ENCODE measurements around the gene DSCAM.
"Not testable (repeated sequence)": the region's sequence is repeated elsewhere in the genome, so short reads cannot be mapped to it uniquely, and the experiment has no call there.

Gene DSCAM

DNA sequence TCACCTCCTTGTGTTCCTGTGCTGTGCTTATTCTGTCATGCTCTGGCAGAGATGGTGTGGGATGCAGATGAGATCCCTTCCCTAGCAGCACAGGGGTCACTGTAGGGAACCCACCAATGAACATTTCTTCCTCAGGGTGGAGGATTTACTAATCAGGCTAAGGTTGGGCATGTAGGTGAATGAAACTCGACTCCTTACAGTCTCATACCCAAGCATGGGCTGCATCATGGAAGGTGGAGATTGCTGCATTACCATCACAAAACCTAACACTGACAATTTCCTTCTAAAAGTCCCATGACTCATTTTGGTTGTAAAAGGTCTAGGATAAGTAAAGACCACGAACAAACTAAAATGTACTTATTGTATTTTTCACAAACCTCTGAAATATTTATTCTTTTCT is 399.9 kb downstream of the DSCAM start:
- H3K27me3 ChIP-seq (replicated peaks) = no peaks in the 10 kb centered on the region
- H3K4me3 ChIP-seq (ENCODE audit: low read depth, low read length) = no peak overlapping the region
- in situ Hi-C loops (cut with HindIII; ENCODE audit: low pct_ligation_motif_present, low sequenced_read_pairs) = no loop called here
- no peak for DNase-seq
- TF ChIP-seq, protein P1, sequence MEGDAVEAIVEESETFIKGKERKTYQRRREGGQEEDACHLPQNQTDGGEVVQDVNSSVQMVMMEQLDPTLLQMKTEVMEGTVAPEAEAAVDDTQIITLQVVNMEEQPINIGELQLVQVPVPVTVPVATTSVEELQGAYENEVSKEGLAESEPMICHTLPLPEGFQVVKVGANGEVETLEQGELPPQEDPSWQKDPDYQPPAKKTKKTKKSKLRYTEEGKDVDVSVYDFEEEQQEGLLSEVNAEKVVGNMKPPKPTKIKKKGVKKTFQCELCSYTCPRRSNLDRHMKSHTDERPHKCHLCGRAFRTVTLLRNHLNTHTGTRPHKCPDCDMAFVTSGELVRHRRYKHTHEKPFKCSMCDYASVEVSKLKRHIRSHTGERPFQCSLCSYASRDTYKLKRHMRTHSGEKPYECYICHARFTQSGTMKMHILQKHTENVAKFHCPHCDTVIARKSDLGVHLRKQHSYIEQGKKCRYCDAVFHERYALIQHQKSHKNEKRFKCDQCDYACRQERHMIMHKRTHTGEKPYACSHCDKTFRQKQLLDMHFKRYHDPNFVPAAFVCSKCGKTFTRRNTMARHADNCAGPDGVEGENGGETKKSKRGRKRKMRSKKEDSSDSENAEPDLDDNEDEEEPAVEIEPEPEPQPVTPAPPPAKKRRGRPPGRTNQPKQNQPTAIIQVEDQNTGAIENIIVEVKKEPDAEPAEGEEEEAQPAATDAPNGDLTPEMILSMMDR (IDR thresholded peaks at IDR 0.05; ENCODE audit: low read depth, low read length, missing control alignments) = no peak
- H3K27ac ChIP-seq = no peak overlapping the region
- H3K36me3 ChIP-seq (replicated peaks) = no peaks in the 10 kb centered on the region

DNA sequence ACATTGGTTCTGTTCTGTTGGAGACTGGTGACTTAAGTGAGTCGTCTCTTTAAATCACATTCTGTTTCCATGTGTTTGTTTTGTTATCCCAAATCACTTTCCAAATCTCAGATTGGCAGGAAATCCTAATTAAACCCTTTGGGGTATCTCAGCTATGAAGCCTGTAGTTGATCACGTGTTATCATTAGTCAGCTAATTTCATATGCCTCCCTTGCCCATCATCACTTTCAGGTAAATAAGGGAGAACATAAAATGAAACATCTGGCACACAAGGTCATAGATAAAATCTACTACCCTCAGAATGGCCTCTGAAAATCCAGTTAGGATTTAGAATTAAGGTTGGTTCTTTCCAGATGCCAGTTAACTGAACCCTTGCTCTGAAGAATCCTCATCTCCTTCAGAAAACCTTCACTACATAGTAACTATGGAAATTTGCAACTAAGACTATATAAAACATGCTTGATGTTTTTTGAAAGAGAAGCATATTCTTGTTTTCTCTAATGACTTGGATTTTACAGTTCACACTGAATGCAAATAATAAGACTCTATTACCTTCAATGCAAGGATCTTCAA is 401.5 kb downstream of the DSCAM start:
- H3K27ac ChIP-seq = no peak overlapping the region
- DNase-seq = no peak
- TF ChIP-seq, protein P1 (IDR thresholded peaks at IDR 0.05; ENCODE audit: low read depth, low read length, missing control alignments) = no peak
- H3K27me3 ChIP-seq (replicated peaks) = no peaks in the 10 kb centered on the region
- no peak overlapping the region for H3K4me3 ChIP-seq (ENCODE audit: low read depth, low read length)
- no peaks in the 10 kb centered on the region for H3K36me3 ChIP-seq (replicated peaks)
- in situ Hi-C loops (cut with HindIII; ENCODE audit: low pct_ligation_motif_present, low sequenced_read_pairs) = no loop called here

DNA sequence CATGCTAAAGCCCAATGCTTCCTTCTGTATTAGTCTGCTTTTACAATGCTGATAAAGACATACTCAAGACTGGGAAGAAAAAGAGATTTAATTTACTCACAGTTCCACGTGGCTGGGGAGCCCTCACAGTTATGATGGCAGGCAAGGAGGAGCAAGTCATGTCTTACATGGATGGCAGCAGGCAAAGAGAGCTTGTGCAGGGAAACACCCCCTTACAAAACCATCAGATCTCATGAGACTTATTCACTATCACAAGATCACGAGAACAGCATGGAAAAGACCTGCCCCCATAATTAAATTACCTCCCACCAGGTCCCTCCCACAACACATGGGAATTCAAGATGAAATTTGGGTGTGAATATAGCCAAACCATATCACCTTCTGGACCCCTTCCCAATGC is 407.4 kb downstream of the DSCAM start:
- H3K27me3 ChIP-seq (replicated peaks); H3K27ac ChIP-seq; H3K36me3 ChIP-seq (replicated peaks); H3K4me3 ChIP-seq (ENCODE audit: low read depth, low read length); in situ Hi-C loops (cut with HindIII; ENCODE audit: low pct_ligation_motif_present, low sequenced_read_pairs); DNase-seq: not testable (repeated sequence)

DNA sequence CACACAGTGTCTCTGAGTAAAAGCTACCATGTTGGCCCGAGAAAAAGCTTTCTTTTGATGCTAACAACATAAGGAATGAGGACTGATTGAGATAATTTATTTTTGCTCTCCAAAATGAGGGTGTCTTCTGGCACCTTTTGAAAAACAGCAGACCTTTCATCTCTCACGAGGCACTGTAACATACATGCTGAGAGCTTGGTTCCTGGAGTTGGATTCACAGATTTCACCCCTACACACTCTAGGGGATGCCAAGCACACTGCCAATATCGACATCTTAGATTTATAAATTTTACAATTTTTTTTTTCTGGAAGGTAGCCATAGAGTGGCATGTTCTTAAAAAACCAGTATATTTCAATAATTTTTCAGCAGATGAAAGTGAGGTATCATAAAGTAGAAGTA is 408.3 kb downstream of the DSCAM start:
- Histone ChIP-seq H3K27me3 (replicated peaks) (no peaks in the 10 kb centered on the region), H3K36me3 (replicated peaks) (no peaks in the 10 kb centered on the region), H3K27ac (no peak overlapping the region), H3K4me3 (ENCODE audit: low read depth, low read length) (no peak overlapping the region)
- in situ Hi-C loops (cut with HindIII; ENCODE audit: low pct_ligation_motif_present, low sequenced_read_pairs) = no loop called here
- no peak for DNase-seq
- TF ChIP-seq, protein P1 (IDR thresholded peaks at IDR 0.05; ENCODE audit: low read depth, low read length, missing control alignments) = no peak

DNA sequence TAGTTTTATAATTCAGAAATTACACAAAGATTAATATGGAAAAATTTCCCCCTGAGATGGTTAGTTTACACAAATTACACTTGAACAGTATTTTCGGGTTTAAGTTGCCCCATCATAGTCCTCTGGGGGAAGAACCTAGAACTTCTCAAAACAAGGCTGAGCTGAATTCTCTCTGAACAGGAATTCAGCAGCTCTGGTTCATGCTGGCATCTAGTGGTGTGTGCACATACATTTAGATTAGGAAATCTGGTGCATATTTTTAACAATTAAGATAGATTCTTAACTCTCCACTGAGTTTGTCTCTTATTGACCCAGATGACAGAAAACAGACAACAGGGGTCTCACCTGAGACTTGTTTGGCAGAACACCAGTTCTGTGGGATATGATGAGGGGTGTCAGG is 410.7 kb downstream of the DSCAM start:
- Histone ChIP-seq H3K27ac (no peak overlapping the region), H3K36me3 (replicated peaks) (no peaks in the 10 kb centered on the region), H3K27me3 (replicated peaks) (no peaks in the 10 kb centered on the region), H3K4me3 (ENCODE audit: low read depth, low read length) (no peak overlapping the region)
- TF ChIP-seq, protein P1 (IDR thresholded peaks at IDR 0.05; ENCODE audit: low read depth, low read length, missing control alignments) = no peak
- no peak for DNase-seq
- in situ Hi-C loops (cut with HindIII; ENCODE audit: low pct_ligation_motif_present, low sequenced_read_pairs) = no loop called here

DNA sequence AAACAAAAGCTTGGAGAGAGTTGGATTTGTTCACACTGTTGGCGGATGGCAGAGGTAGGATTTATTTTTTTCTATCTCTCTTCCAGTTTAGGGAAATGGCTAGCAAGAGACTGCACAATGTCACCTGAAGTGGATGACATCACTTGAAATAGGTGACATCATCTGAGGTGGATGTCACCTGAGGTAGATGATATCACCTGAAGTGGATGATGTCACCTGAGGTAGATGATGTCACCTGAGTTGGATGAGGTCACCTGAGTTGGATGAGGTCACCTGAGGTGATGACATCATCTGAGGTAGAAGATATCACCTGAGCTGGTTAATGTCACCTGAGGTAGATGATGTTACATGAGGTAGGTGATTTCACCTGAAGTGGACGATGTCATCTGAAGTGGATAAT is 413.4 kb downstream of the DSCAM start:
- no peak overlapping the region for H3K4me3 ChIP-seq (ENCODE audit: low read depth, low read length)
- H3K27ac ChIP-seq = no peak overlapping the region
- H3K27me3 ChIP-seq (replicated peaks) = no peaks in the 10 kb centered on the region
- TF ChIP-seq, protein P1 (IDR thresholded peaks at IDR 0.05; ENCODE audit: low read depth, low read length, missing control alignments) = no peak
- DNase-seq = no peak
- no peaks in the 10 kb centered on the region for H3K36me3 ChIP-seq (replicated peaks)
- in situ Hi-C loops (cut with HindIII; ENCODE audit: low pct_ligation_motif_present, low sequenced_read_pairs) = no loop called here
